Stomach (tissue), 9 donors: ENCODE data around the gene NHLRC1. TPM values are rescaled to one million over a fixed set of nuclear protein-coding genes. Genes with fewer than 3 reads are reported as not detected.

Experiments used
- DNase-seq, 2 donors: peaks; one replicate each; pipeline versions ENCODE4 v3.0.0 to v3.0.0-alpha.2; 2013 to 2019
- H3K27ac ChIP-seq, 5 donors: fragments of 200-600 bp in 4 of 5; sonication (generic) in 4 of 5; one replicate each; pipeline ENCODE4 v1.5.1; 2013 to 2019; ENCODE audit warnings: mild to moderate bottlenecking in 1 of 5, moderate library complexity in 1 of 5
- H3K27me3 ChIP-seq, 3 donors: fragments of 200-600 bp; sonication (generic); one replicate each; pipeline ENCODE4 v1.5.1; 2017 to 2019; ENCODE audit warnings: mixed run types in 1 of 3
- H3K36me3 ChIP-seq, 4 donors: fragments of 200-600 bp; sonication (generic); 1 replicate in 3 of 4; 2 replicates in 1 of 4; pipeline ENCODE4 v1.5.1; 2016 to 2019
- H3K4me1 ChIP-seq, 4 donors: fragments of 200-600 bp; sonication (generic); one replicate each; pipeline ENCODE4 v1.5.1; 2016 to 2019
- H3K4me3 ChIP-seq, 4 donors: fragments of 200-600 bp; sonication (generic) in 3 of 4; one replicate each; pipeline ENCODE4 v1.5.1; 2016 to 2019; ENCODE audit warnings: mild to moderate bottlenecking in 1 of 4
- H3K9me3 ChIP-seq, 4 donors: fragments of 200-600 bp; sonication (generic); one replicate each; pipeline ENCODE4 v1.5.1; 2016 to 2019
- CTCF ChIP-seq, 7 experiments: fragments of 450-650 bp in 4 of 7; fragments of 200-600 bp in 3 of 7; sonication (generic) in 3 of 7; IDR thresholded peaks; one replicate each; pipeline ENCODE4 v1.5.1; 2016 to 2019; ENCODE audit warnings: antibody characterized with exemption in 7 of 7, control low read depth in 2 of 7, mild to moderate bottlenecking in 1 of 7
- EP300 ChIP-seq: sonication (generic); formaldehyde crosslinking; IDR thresholded peaks from one replicate; pipeline ENCODE4 v1.6.1; 2017; ENCODE audit warnings: antibody characterized with exemption
- POLR2A ChIP-seq, 4 donors: fragments of 450-650 bp; IDR thresholded peaks; one replicate each; pipeline ENCODE4 v1.6.1; 2016; ENCODE audit warnings: antibody characterized with exemption in 4 of 4, control low read depth in 2 of 4, mild to moderate bottlenecking in 1 of 4, moderate library complexity in 1 of 4
- POLR2AphosphoS5 ChIP-seq, 3 donors: sonication (generic); formaldehyde crosslinking; IDR thresholded peaks; one replicate each; pipeline ENCODE4 v1.6.1; 2016; ENCODE audit warnings: antibody characterized with exemption in 3 of 3
- WGBS, 5 donors: extraction: QIAGEN DNeasy Blood & Tissue Kit in 3 of 5; methylation state at CpG; one replicate each; pipeline versions ENCODE4 v1.1.5 to v1.1.7; 2013 to 2018; 5-methylcytosine and 5-hydroxymethylcytosine counted together
- intact Hi-C: fragments of 100-400 bp; cut with DNase I; formaldehyde crosslinking; loops from one replicate; pipeline ENCODE4 v1.15.1; 2023; ENCODE audit warnings: low total_unique reads
- polyA plus RNA-seq, 3 donors: library from polyadenylated mRNA; stranded (reverse); fragments of 200-250 nt; gene quantifications; one replicate each; pipeline ENCODE4 v1.2.3, GENCODE V29; 2013
- total RNA-seq, 5 donors: library from RNA; depleted of rRNA; stranded (reverse); fragments of >200 nt; gene quantifications; one replicate each; pipeline versions ENCODE4 v1.1.0 to v1.2.3, GENCODE V29; 2014 to 2016
- donor health status: healthy with polysubstance abuse.
- donor health status: Bipolar disorder and iron deficiency.
- donor health status: healthy.

NHLRC1 gene
- total and polyA plus RNA-seq, 8 donors: 0.50 to 1.8 (median 1.1) TPM; not detected in 3

GRCh38 chr6:18107061-18107460 lies 15.4 kb downstream of the NHLRC1 start:
- intact Hi-C loops: no loop called here
- DNase-seq: no peak
- TF ChIP-seq EP300 (no peak), POLR2A (IDR thresholded peaks at IDR 0.05) (no peak), POLR2AphosphoS5 (IDR thresholded peaks at IDR 0.05) (no peak), CTCF (IDR thresholded peaks at IDR 0.05) (no peak)
- H3K4me3 ChIP-seq: no peak overlapping the region
- WGBS, 5 donors: 93 to 100% (median 95%) methylated on average over 1 of the region's 1 CpG
- peaks cover 0 to 13% (median 3%) of the 10 kb centered on the region in 4 donors for H3K9me3 ChIP-seq
- no peaks in the 10 kb centered on the region for H3K36me3 ChIP-seq
- no peaks in the 10 kb centered on the region for H3K4me1 ChIP-seq
- H3K27ac ChIP-seq: no peak overlapping the region
- H3K27me3 ChIP-seq: no peaks in the 10 kb centered on the region

GRCh38 chr6:18102783-18103509 lies 19.5 kb downstream of the NHLRC1 start:
- Histone ChIP-seq H3K27ac (no peak overlapping the region), H3K27me3 (no peaks in the 10 kb centered on the region), H3K4me3 (no peak overlapping the region), H3K4me1 (no peaks in the 10 kb centered on the region), H3K36me3 (no peaks in the 10 kb centered on the region), H3K9me3 (peaks cover 0 to 13% (median 3%) of the 10 kb centered on the region in 4 donors)
- no peak for DNase-seq
- TF ChIP-seq POLR2AphosphoS5 (IDR thresholded peaks at IDR 0.05) (no peak), EP300 (no peak), CTCF (IDR thresholded peaks at IDR 0.05) (no peak), POLR2A (IDR thresholded peaks at IDR 0.05) (no peak)
- WGBS, 5 donors: 88 to 91% (median 90%) methylated on average over 6 of the region's 6 CpGs
- intact Hi-C loops: no loop called here

DNA sequence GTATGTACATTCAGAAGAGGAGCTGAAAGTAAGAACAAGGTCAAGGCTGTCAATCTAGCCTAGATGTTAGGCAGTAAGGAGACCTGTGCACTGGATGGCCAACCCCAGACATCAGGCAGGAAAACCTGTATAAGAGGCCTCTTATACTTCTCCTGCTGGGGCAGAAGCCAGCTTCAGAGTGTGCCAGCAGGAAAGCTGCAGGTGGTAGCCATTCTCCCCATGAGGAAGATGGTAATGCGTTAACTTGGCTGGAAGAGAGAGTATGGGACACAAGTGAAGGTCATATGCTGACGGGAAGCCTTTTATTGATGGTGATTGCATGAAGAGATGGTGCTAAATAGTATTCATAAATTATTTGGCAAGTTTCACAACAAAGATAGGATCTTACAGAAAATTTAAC lies 20.6 kb downstream of the NHLRC1 start:
- Histone ChIP-seq H3K4me1 (no peaks in the 10 kb centered on the region), H3K9me3 (peaks cover 0 to 5% (median 0%) of the 10 kb centered on the region in 4 donors), H3K4me3 (no peak overlapping the region), H3K36me3 (no peaks in the 10 kb centered on the region), H3K27ac (no peak overlapping the region), H3K27me3 (no peaks in the 10 kb centered on the region)
- no peak for DNase-seq
- 95 to 98% (median 97%) methylated on average over 2 of the region's 2 CpGs for WGBS, 5 donors
- TF ChIP-seq POLR2AphosphoS5 (IDR thresholded peaks at IDR 0.05) (no peak), CTCF (IDR thresholded peaks at IDR 0.05) (no peak), POLR2A (IDR thresholded peaks at IDR 0.05) (no peak), EP300 (no peak)
- intact Hi-C loops: no loop called here

GRCh38 chr6:18101271-18101670 lies 21.2 kb downstream of the NHLRC1 start:
- Histone ChIP-seq H3K27ac (no peak overlapping the region), H3K9me3 (no peaks in the 10 kb centered on the region), H3K27me3 (no peaks in the 10 kb centered on the region), H3K4me1 (no peaks in the 10 kb centered on the region), H3K4me3 (no peak overlapping the region), H3K36me3 (no peaks in the 10 kb centered on the region)
- DNase-seq: no peak
- no peak for TF ChIP-seq EP300
- no peak for TF ChIP-seq POLR2AphosphoS5 (IDR thresholded peaks at IDR 0.05)
- no peak for TF ChIP-seq CTCF (IDR thresholded peaks at IDR 0.05)
- TF ChIP-seq POLR2A (IDR thresholded peaks at IDR 0.05): no peak
- intact Hi-C loops: no loop called here
- 80 to 96% (median 91%) methylated on average over 1 of the region's 1 CpG for WGBS, 5 donors
